PC-9 (cell line): ENCODE measurements around the gene CREBBP. TPM values are rescaled to one million over a fixed set of nuclear protein-coding genes. Genes with fewer than 3 reads are reported as not detected.

ENCODE experiments used
- BruUV-seq: library from RNA; stranded (reverse); fragments of 400-500 nt; replicated peaks from 2 replicates; lab custom pipeline; 2021; lab: Mats Ljungman, UMichigan
- CTCF ChIA-PET: fragments of 300-600 bp; sonication (Branson Sonifier 250); formaldehyde crosslinking; loops from one replicate; lab custom pipeline; 2022; ENCODE audit warnings: antibody characterized with exemption; lab: Charles Lee
- POLR2A ChIA-PET: fragments of 300-600 bp; sonication (Branson Sonifier 250); formaldehyde crosslinking; loops from one replicate; lab custom pipeline; 2022; ENCODE audit warnings: antibody characterized with exemption; ENCODE audit not compliant: unreplicated experiment; lab: Charles Lee
- DNase-seq, 2 experiments: peaks; one replicate each; pipeline versions ENCODE4 v3.0.0 to v3.0.0-alpha.2; 2015 to 2022; ENCODE audit warnings: mixed read lengths in 1 of 2
- H2AFZ ChIP-seq: fragments of 200-600 bp; sonication (generic); 2 replicates; pipeline ENCODE4 v1.8.1; 2017; ENCODE audit warnings: antibody characterized with exemption
- H3F3A ChIP-seq: fragments of 200-600 bp; sonication (generic); 2 replicates; pipeline ENCODE4 v1.8.1; 2017; ENCODE audit warnings: antibody characterized with exemption, mild to moderate bottlenecking, low read depth; ENCODE audit not compliant: insufficient read depth
- H3K27ac ChIP-seq: fragments of 200-600 bp; sonication (generic); 2 replicates; pipeline ENCODE4 v1.6.1; 2016; ENCODE audit warnings: mixed run types
- H3K27me3 ChIP-seq: fragments of 200-600 bp; sonication (generic); 2 replicates; pipeline ENCODE4 v1.6.1; 2016; ENCODE audit warnings: low read depth, mixed run types; ENCODE audit not compliant: insufficient read depth
- H3K36me3 ChIP-seq: fragments of 200-600 bp; sonication (generic); 2 replicates; pipeline ENCODE4 v1.6.1; 2016; ENCODE audit warnings: low read depth, mixed run types
- H3K4me1 ChIP-seq: fragments of 200-600 bp; sonication (generic); replicated peaks from 2 replicates; pipeline ENCODE4 v1.6.1; 2016; ENCODE audit warnings: mixed run types; ENCODE audit not compliant: insufficient read depth
- H3K4me2 ChIP-seq: fragments of 200-600 bp; sonication (generic); 2 replicates; pipeline ENCODE4 v1.6.1; 2017; ENCODE audit warnings: mixed run types
- H3K4me3 ChIP-seq: fragments of 200-600 bp; sonication (generic); 2 replicates; pipeline ENCODE4 v1.6.1; 2016; ENCODE audit warnings: mixed run types
- H3K79me2 ChIP-seq: fragments of 200-600 bp; sonication (generic); 2 replicates; pipeline ENCODE4 v1.6.1; 2017; ENCODE audit warnings: low read depth, mixed run types
- H3K9me2 ChIP-seq: fragments of 200-600 bp; sonication (generic); 2 replicates; pipeline ENCODE4 v1.8.1; 2017; ENCODE audit warnings: mild to moderate bottlenecking; ENCODE audit not compliant: insufficient read depth
- H3K9me3 ChIP-seq: fragments of 200-600 bp; sonication (generic); 2 replicates; pipeline ENCODE4 v1.8.1; 2016; ENCODE audit warnings: low read depth; ENCODE audit not compliant: insufficient read depth
- H4K20me1 ChIP-seq: fragments of 200-600 bp; sonication (generic); 2 replicates; pipeline ENCODE4 v1.8.1; 2017; ENCODE audit not compliant: insufficient read depth
- EZH2 ChIP-seq: fragments of 200-600 bp; sonication (generic); IDR thresholded peaks from 2 replicates; pipeline ENCODE4 v1.8.0; 2017; ENCODE audit warnings: antibody characterized with exemption, low read depth
- intact Hi-C: fragments of 100-400 bp; cut with micrococcal nuclease; formaldehyde crosslinking; loops from one replicate; pipeline ENCODE4 v1.10.0; 2022; ENCODE audit not compliant: unreplicated experiment
- total RNA-seq: library from RNA; stranded (reverse); gene quantifications from 2 replicates; pipeline ENCODE4 v1.2.3, GENCODE V29; 2021
- TF ChIP-seq, protein P1 (sequence below): fragments of 200-600 bp; sonication (generic); conservative IDR thresholded peaks from 2 replicates; pipeline ENCODE4 v1.6.1; 2017; ENCODE audit warnings: mixed run types, antibody characterized with exemption, mild to moderate bottlenecking, moderate library complexity

The CREBBP gene
- total RNA-seq, 1 experiment from 2014 or later: 74.9 TPM

DNA sequence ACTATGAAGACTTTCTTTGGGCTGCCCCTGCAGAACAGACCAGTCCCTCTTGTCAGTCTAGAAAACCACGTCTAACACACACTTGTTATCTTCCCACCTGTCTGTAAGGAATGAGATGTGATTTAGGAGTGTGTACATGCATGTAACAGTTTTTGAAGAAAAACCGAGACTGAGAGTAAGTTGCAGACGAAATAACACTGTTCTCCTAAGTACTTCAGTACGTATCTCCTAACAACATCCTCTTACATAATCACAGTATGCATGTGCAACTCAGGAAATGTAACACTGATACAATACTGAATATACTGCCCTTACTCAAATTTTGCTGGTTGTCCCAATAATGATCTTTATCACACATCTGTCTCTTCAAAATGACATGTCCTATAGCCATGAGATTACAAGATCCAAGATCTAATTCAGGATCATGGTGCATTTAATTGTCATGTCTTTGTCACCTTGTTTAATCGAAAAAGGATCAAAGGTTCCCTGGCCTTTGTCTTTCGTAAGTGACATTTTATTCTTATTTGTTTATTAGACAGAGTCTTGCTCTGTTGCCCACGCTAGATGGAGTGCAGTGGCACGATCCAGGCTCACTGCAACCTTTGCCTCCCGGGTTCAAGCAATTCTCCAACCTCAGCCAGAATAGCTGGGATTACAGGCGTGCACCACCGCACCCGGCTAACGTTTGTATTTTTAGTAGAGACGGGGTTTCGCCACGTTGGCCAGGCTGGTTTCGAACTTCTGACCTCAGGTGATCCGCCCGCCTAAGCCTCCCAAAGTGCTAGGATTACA, 25.6 kb downstream of the CREBBP start:
- POLR2A ChIA-PET: no interaction called here
- intact Hi-C loops: no loop called here
- Histone ChIP-seq H3K4me3 (no peak overlapping the region), H3K4me2 (no peak overlapping the region), H3K9me2 (no peaks in the 10 kb centered on the region), H3K4me1 (no peaks in the 10 kb centered on the region), H4K20me1 (peaks cover 87% of the 10 kb centered on the region), H3F3A (no peaks in the 10 kb centered on the region; the same call in 1 of the 2 replicates), H3K79me2 (peaks cover 84% of the 10 kb centered on the region), H3K9me3 (no peaks in the 10 kb centered on the region), H3K27ac (no peak overlapping the region), H2AFZ (no peak overlapping the region), H3K36me3 (no peaks in the 10 kb centered on the region), H3K27me3 (no peaks in the 10 kb centered on the region)
- TF ChIP-seq, protein P1, sequence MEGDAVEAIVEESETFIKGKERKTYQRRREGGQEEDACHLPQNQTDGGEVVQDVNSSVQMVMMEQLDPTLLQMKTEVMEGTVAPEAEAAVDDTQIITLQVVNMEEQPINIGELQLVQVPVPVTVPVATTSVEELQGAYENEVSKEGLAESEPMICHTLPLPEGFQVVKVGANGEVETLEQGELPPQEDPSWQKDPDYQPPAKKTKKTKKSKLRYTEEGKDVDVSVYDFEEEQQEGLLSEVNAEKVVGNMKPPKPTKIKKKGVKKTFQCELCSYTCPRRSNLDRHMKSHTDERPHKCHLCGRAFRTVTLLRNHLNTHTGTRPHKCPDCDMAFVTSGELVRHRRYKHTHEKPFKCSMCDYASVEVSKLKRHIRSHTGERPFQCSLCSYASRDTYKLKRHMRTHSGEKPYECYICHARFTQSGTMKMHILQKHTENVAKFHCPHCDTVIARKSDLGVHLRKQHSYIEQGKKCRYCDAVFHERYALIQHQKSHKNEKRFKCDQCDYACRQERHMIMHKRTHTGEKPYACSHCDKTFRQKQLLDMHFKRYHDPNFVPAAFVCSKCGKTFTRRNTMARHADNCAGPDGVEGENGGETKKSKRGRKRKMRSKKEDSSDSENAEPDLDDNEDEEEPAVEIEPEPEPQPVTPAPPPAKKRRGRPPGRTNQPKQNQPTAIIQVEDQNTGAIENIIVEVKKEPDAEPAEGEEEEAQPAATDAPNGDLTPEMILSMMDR: no peak
- TF ChIP-seq EZH2: no peak
- CTCF ChIA-PET: no interaction called here
- no peak for DNase-seq
- BruUV-seq: no TSS peak

DNA sequence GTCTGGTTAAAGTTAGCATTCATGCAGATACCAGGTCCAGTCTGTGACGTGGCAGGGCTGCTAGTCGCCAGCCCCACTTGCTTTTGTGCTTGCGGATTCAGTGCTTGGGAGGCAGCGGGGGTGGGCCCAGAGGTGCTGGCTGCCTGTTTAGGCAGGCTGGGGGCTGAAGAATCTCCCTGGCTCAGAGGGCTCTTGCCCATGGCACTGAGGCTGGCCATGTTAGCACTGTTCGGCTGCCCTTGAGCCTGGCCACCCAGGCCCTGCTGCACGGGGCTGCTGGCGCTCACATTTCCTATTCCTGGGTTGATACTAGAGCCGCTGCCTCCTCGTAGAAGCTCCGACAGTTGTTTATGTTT, 30.0 kb downstream of the CREBBP start:
- Histone ChIP-seq H3F3A (no peaks in the 10 kb centered on the region; the same call in 1 of the 2 replicates), H3K36me3 (no peaks in the 10 kb centered on the region; the same call in 1 of the 2 replicates), H4K20me1 (peaks cover 84% of the 10 kb centered on the region), H3K27ac (no peak overlapping the region), H2AFZ (no peak overlapping the region), H3K4me2 (no peak overlapping the region), H3K4me1 (no peaks in the 10 kb centered on the region), H3K27me3 (no peaks in the 10 kb centered on the region), H3K79me2 (peaks cover 66% of the 10 kb centered on the region), H3K9me3 (no peaks in the 10 kb centered on the region), H3K4me3 (no peak overlapping the region), H3K9me2 (no peaks in the 10 kb centered on the region)
- TF ChIP-seq EZH2: no peak
- TF ChIP-seq, protein P1: no peak
- DNase-seq: no peak
- POLR2A ChIA-PET: no interaction called here
- CTCF ChIA-PET: no interaction called here
- intact Hi-C loops: no loop called here
- no TSS peak for BruUV-seq

DNA sequence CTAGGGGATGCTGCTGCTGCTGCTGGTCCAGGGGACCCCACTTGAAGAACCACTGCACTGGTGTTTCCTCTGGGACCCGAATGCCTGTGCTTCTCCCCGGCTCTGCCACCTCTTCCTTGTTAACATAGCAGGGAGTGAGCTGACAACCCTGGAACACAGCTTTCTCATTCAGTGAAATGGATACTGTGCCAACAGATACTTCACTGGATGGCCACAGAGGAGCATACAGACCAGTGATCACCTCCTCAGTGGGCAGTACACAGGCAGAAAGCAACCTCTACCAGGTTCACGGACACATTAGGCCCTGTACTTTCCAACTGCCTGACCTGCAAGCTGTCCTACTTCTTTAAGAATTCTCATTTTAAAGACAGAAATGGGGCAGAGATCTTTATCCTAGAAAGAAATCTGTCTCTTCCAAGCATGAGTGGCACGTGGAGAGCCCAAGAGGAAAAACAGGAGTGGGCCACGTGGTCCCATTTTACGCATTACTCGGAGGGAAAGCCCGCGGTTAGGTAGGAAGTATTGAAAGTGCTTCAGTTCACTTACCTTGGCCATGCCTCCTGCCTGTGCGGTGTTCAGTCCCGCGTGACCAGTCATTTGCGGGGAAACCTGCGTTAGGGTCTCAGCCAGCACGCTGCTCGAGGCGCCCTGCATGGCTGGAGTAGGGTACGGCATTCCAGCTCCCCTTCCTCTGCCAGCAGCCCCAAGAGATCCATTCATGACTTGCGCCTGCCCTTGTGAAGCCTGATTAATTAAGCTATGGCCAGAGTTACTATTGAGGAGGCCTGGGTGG, 30.6 kb downstream of the CREBBP start:
- H3K4me1 ChIP-seq: no peaks in the 10 kb centered on the region
- no peaks in the 10 kb centered on the region for H3K9me2 ChIP-seq
- H4K20me1 ChIP-seq: peaks cover 84% of the 10 kb centered on the region
- no peak for TF ChIP-seq EZH2
- TF ChIP-seq, protein P1: no peak
- BruUV-seq: no TSS peak
- ChIA-PET POLR2A (no interaction called here), CTCF (no interaction called here)
- H3K27ac ChIP-seq: no peak overlapping the region
- H3K36me3 ChIP-seq: no peaks in the 10 kb centered on the region; the same call in 1 of the 2 replicates
- no peaks in the 10 kb centered on the region for H3K9me3 ChIP-seq
- no peaks in the 10 kb centered on the region for H3K27me3 ChIP-seq
- no peak overlapping the region for H2AFZ ChIP-seq
- H3K4me2 ChIP-seq: no peak overlapping the region
- no peak overlapping the region for H3K4me3 ChIP-seq
- peaks cover 66% of the 10 kb centered on the region for H3K79me2 ChIP-seq
- no peak for DNase-seq
- intact Hi-C loops: no loop called here
- H3F3A ChIP-seq: no peaks in the 10 kb centered on the region; the same call in 1 of the 2 replicates
